GM12873 (cell line): Measurements from ENCODE around the gene ROBO3.

ENCODE experiments used
- CTCF ChIP-seq: IDR thresholded peaks from 2 replicates; pipeline ENCODE4 v1.5.1; 2012; ENCODE audit warnings: low read depth, mild to moderate bottlenecking, moderate library complexity, low read length, control low read depth; ENCODE audit not compliant: insufficient read depth; ENCODE audit errors: missing control alignments

ROBO3 gene

GRCh38 chr11:124920870-124921609 lies 55.8 kb downstream of the ROBO3 start:
- no peak for TF ChIP-seq CTCF

GRCh38 chr11:124922831-124923230 lies 57.6 kb downstream of the ROBO3 start:
- no peak for TF ChIP-seq CTCF

GRCh38 chr11:124923296-124923695 lies 58.1 kb downstream of the ROBO3 start:
- no peak for TF ChIP-seq CTCF

- no peak for TF ChIP-seq CTCF
These were observed 63.9 kb downstream of the ROBO3 start for GRCh38 chr11:124928942-124929665.

GRCh38 chr11:124930799-124931198 lies 65.6 kb downstream of the ROBO3 start:
- TF ChIP-seq CTCF: no peak
